ENCODE measurements around the gene DYNLL2.
"Not testable (repeated sequence)": the region's sequence is repeated elsewhere in the genome, so short reads cannot be mapped to it uniquely, and the experiment has no call there.

DYNLL2 gene

GRCh38 chr17:58127846-58128245 is 44.6 kb downstream of the DYNLL2 start:
- DNase-seq (ENCODE audit: low read depth in 1 of 2, low spot score in 1 of 2): no peak
- Histone ChIP-seq H3K27ac (replicated peaks) (no peak overlapping the region), H3K27me3 (ENCODE audit: insufficient read depth, poor library complexity, severe bottlenecking) (peaks cover 9% of the 10 kb centered on the region), H3K4me3 (replicated peaks; ENCODE audit: insufficient read depth, low read length) (no peak overlapping the region)
- no peak for TF ChIP-seq GABPA (IDR thresholded peaks at IDR 0.05; ENCODE audit: low read depth)
- TF ChIP-seq REST (IDR thresholded peaks at IDR 0.05; ENCODE audit: insufficient replicate concordance, low read depth): no peak
- TF ChIP-seq SPI1 (IDR thresholded peaks at IDR 0.05; ENCODE audit: borderline replicate concordance, low read depth): no peak
- TF ChIP-seq CTCF (IDR thresholded peaks at IDR 0.05; ENCODE audit: insufficient read depth, low read length): no peak
- no peak for TF ChIP-seq POLR2AphosphoS5 (IDR thresholded peaks at IDR 0.05; ENCODE audit: low read depth)

GRCh38 chr17:58132697-58133096 is 49.5 kb downstream of the DYNLL2 start:
- H3K4me3 ChIP-seq (replicated peaks; ENCODE audit: insufficient read depth, low read length): not testable (repeated sequence)

GRCh38 chr17:58136669-58137279 is 53.6 kb downstream of the DYNLL2 start:
- H3K27me3 ChIP-seq (ENCODE audit: insufficient read depth, poor library complexity, severe bottlenecking): no peaks in the 10 kb centered on the region
- H3K27ac ChIP-seq (replicated peaks): no peak overlapping the region
- TF ChIP-seq POLR2AphosphoS5 (IDR thresholded peaks at IDR 0.05; ENCODE audit: low read depth) (no peak), REST (IDR thresholded peaks at IDR 0.05; ENCODE audit: insufficient replicate concordance, low read depth) (no peak), SPI1 (IDR thresholded peaks at IDR 0.05; ENCODE audit: borderline replicate concordance, low read depth) (no peak), CTCF (IDR thresholded peaks at IDR 0.05; ENCODE audit: insufficient read depth, low read length) (no peak), GABPA (IDR thresholded peaks at IDR 0.05; ENCODE audit: low read depth) (no peak)
- H3K4me3 ChIP-seq (replicated peaks; ENCODE audit: insufficient read depth, low read length): no peak overlapping the region
- no peak for DNase-seq (ENCODE audit: low read depth in 1 of 2, low spot score in 1 of 2)

More at GRCh38 chr17:58132697-58133096, 49.5 kb downstream of the DYNLL2 start:
- not testable (repeated sequence) for H3K27ac ChIP-seq (replicated peaks); DNase-seq (ENCODE audit: low read depth in 1 of 2, low spot score in 1 of 2); H3K27me3 ChIP-seq (ENCODE audit: insufficient read depth, poor library complexity, severe bottlenecking)

GRCh38 chr17:58141505-58141904 is 58.3 kb downstream of the DYNLL2 start:
- no peak overlapping the region for H3K27ac ChIP-seq (replicated peaks)
- no peak for DNase-seq (ENCODE audit: low read depth in 1 of 2, low spot score in 1 of 2)
- H3K4me3 ChIP-seq (replicated peaks; ENCODE audit: insufficient read depth, low read length): no peak overlapping the region
- TF ChIP-seq SPI1 (IDR thresholded peaks at IDR 0.05; ENCODE audit: borderline replicate concordance, low read depth) (no peak), POLR2AphosphoS5 (IDR thresholded peaks at IDR 0.05; ENCODE audit: low read depth) (no peak), CTCF (IDR thresholded peaks at IDR 0.05; ENCODE audit: insufficient read depth, low read length) (no peak), GABPA (IDR thresholded peaks at IDR 0.05; ENCODE audit: low read depth) (no peak), REST (IDR thresholded peaks at IDR 0.05; ENCODE audit: insufficient replicate concordance, low read depth) (no peak)
- peaks cover 3% of the 10 kb centered on the region for H3K27me3 ChIP-seq (ENCODE audit: insufficient read depth, poor library complexity, severe bottlenecking)

GRCh38 chr17:58143335-58143734 is 60.1 kb downstream of the DYNLL2 start:
- not testable (repeated sequence) for H3K27me3 ChIP-seq (ENCODE audit: insufficient read depth, poor library complexity, severe bottlenecking); H3K27ac ChIP-seq (replicated peaks); H3K4me3 ChIP-seq (replicated peaks; ENCODE audit: insufficient read depth, low read length); DNase-seq (ENCODE audit: low read depth in 1 of 2, low spot score in 1 of 2)
